NCI-H1092 treated with DMSO at 0.1 percent for 48 hours (cell line): ENCODE measurements around the gene ARVCF.

Source experiments
- DNase-seq: peaks from one replicate; lab custom pipeline; 2025; lab: John Stamatoyannopoulos, UW

ARVCF gene

DNA sequence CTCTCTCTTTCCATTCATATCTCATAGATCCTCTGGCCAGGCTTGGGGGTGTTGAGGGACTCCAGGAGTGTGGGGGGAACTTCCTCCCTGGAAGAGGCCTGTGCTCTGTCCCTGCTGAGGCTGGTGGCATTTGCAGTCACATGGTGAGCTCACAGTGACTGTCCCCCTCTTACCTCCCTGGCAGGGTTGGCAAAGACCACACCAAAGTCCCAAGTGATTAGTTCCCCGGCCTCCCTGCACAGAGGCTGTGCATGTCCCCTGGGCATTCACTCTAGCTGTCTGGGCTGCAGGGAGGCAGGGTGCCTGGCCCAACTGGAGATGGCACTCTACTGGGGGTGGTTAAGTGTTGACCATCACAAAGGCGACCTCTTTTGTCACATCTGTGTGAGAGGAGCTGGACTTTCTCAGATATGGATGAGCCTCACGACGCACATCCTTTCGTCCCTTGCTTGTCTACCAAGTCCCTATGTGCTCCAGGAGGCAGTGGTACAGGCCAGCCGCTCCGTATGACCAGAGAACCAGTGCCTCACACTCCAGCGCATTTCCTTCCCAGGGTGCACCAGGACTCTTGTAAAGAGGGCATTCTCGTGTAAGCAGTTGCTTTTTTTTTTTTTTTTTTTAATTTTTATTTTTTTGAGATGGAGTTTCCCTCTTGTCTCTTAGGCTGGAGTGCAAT, 13.1 kb upstream of the ARVCF start:
- DNase-seq = no peak

DNA sequence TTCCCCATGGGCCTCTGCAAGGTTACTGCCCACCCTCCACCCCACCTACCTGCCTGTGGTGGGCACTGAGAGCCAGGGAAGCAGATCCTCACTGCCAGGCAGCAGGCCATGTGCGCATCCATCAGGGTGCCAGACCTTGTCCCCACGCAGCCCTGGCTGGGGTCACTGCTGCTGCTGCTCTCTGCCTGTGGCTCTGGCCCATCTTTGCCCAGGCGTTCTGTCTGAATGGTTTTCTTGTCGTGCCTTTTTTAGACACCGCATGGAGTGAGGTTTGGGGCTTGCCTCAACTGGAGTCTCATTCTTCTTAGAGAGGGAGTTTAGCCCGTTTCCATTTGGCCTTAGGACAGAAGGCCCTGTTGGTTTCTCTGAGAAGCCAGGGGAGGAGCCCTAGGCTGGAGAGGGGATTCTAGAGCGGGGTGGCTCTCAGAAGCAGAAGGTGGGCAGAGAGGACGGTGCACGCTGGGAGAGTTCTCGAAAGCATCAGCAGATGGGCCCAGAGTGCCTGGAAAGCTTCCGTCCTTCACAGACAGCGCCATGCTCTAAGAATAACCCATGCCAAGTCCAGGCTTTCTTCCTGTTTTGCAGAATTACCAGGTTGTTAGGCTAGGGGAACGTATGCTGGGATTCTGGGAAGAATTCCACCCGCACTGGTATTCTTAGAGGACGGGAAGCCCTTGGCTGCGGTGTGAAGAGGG, 12.4 kb upstream of the ARVCF start:
- DNase-seq = no peak

DNA sequence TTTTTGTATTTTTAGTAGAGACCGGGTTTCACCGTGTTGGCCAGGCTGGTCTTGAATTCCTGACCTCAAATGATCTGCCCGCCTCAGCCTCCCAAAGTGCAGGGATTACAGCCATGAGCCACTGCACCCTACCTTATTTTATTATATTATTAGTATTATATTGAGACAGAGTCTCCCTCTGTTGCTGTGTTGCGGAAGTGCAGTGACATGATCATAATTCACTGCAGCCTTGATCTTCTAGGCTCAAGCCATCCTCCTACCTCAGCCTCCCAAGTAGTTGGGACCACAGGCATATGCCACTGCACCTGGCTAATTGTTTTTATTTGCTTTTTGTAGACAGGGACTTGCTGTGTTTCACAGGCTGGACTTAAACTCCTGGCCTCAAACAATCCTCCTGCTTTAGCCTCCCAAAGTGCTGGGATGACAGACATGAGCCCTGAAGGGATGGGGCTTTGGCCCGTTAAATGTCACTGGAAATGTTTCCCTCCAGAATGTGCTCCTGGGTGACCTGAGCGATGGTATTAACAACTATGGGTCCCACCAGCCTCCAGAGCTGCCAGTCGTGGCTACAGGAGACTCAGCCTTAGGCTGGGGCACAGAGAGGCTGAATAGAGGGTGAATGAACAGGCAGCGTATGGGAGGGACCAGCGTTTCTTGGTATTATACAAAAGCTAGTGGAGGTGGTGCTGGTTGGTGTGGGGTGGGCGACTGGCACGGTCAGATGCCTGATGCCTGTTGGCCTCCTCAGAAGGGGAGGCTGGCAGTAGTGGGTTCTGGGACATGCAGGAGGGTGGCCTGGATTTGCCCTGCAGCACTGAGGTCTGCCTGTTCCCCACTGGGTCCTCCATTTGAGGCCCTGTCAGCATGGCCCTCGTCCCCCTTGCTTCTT, 11.6 kb upstream of the ARVCF start:
- peak; percentile 16 for DNase-seq

DNA sequence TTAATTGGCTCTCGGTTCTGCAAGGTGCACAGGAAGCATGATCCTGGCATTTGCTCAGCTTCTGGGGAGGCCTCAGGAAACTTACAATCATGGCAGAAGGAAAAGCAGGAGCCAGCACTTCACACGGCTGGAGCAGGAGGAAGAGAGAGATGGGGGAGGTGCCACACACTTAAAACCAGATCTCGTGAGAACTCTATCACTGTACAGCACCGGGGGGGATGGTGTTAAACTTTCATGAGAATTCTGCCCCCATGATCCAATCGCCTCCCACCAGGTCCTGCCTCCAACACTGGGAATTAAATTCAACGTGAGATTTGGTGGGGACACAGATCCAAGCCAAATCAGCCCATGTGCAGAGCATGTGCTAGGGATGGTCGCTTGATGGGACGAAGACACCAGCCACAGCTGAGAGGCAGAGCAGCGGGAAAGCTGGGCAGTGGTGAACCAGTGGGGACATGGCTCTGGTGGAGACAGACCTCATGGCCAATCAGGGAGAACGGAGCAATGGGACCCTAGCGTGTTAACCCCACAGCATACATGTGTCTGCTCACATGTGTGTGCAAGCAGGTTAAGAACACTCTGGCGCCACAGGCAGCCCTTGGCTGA, 10.5 kb upstream of the ARVCF start:
- DNase-seq = no peak

DNA sequence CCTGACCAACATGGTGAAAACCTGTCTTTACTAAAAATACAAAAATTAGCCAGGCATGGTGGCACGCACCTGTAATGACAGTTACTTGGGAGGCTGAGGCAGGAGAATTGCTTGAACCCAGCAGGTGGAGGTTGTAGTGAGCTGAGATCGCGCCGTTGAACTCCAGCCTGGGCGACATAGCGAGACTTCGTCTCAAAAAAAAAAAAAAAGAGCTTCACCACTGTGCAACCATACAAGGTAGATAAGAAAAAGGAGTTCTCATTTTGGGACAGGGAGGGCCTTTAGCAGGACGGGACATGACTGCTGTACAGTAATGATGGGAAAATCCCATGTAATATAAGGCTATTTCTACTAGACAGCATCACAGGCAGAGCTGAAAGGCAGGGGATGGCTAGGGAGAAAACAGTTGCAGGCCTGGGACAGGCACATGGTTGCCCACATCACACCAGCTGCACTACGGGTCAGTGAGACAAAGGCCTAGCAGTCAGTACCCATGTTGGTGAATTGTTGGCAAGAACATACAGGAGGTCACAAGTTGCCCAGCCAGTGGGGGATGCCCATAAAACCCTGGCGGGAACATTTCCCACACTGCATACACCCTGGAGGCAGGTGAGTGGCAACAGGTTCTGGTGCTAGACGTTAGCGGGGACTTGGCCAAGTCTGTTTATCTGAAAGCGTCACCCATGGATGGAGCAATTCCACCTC, 9.7 kb upstream of the ARVCF start:
- DNase-seq = no peak

DNA sequence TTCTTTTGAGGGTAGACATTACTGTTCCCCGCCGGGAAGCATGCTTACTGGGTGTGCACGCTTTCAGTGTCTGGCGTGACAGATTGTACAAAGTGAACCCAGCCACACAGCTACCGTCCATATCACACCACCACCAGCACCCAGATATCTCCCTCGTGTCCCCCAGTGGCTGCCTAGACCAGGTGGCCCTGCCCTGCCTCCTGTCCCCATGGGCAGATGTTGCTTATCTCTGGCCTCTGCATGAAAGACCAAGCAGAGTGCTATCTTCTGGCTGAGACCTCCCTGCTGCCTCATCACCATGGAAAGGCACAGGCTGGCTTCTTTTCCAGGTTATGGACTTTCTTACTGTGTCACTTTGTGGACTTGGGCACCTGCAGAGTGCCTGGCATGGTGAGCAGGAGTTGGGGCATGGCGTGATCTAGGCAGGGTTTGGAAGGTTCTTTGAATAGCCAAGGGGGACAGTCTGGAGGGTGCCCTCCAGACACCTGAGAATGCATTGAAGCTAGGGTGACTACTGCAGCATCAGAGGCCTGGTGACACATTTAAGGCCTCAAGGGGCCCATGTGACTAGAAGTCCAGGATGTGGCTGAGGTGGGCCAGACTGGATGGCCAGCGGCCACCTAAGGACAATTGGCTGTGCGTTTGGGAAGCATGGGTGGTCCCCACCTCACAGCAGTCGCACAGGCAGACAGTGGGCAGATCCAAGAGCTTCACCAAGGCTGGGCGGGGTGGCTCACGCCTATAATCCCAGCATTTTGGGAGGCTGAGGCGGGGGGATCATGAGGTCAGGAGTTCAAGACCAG, 9.0 kb upstream of the ARVCF start:
- no peak for DNase-seq

DNA sequence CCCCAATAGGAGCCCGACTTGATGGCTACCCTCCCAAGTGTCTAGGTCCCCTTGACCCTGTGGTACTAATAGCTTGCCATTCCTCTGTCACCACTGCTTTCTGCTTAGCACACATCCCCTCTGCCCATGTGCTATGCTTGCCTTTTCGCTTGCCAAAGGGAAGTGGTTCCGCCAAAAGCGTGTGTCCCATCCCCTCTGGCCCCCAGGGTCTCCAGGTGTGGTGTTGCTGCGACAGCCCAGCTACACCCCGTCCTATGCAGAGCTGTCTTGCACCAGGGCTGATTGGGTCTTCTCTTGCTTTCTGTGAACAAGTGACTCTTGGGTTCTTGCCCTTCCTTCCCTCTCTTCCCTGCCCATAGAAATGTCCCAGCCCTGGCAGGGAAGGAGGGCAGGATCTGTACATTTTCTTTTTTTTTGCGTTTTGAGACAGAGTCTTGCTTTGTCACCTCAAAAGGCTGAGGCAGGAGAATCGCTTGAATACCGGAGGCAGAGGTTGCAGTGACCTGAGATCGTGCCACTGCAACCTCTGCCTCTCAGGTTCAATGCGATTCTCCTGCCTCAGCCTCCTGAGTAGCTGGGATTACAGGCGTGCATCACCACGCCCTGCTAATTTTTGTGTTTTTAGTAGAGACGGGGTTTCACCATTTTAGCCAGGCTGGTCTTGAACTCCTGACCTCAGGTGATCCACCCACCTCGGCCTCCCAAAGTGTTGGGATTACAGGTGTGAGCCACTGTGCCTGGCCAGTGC, 8.2 kb upstream of the ARVCF start:
- DNase-seq = no peak

DNA sequence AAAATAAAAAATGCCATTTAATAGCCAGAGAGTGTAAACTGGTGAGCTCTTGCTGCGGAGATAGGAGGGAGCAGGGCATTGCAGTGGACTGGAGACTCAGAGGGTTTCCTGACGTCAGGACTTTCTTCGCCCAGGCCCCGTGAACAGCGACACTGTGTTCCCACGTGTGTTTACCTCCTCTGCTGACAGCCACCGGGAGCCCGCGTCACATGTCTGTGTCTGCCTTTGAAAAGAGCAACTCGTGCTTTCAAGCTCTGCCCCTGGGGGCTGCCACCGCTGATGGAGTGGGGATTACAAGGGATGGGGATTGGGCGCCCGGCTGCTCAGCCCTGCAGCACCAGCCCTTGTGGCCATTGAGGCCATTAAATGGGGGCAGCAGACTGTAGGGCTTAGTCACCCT, 7.6 kb upstream of the ARVCF start:
- DNase-seq = no peak

DNA sequence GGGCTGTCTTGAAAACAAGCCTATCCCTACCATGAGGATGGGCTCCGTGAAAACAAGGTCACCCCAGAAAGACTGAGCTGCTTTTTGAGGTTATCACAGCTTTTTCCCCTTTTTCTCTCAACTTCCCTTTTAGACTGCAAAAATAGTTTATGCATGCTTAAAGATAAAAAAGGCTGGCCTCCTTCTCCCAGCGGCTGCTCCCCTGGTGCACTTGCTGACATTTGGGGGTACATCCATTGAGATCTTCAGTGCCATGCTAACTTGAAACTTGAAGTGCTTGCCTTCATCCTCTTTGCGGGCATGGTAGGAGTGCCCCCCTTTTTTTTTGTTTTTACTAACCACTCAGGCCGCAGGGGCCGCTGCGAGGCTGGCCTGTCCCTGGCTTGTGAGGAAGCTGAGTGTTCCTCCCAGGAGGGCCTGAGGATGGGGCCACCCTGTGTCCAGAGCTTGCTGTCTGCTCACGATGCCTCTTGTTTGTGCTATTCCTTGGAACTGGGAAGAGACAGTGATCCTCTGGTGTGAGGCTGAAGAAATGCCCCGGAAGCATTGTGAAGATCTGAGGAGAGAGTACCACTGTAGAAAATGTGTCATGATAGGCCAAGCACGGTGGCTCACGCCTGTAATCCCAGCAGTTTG, 6.5 kb upstream of the ARVCF start:
- no peak for DNase-seq

DNA sequence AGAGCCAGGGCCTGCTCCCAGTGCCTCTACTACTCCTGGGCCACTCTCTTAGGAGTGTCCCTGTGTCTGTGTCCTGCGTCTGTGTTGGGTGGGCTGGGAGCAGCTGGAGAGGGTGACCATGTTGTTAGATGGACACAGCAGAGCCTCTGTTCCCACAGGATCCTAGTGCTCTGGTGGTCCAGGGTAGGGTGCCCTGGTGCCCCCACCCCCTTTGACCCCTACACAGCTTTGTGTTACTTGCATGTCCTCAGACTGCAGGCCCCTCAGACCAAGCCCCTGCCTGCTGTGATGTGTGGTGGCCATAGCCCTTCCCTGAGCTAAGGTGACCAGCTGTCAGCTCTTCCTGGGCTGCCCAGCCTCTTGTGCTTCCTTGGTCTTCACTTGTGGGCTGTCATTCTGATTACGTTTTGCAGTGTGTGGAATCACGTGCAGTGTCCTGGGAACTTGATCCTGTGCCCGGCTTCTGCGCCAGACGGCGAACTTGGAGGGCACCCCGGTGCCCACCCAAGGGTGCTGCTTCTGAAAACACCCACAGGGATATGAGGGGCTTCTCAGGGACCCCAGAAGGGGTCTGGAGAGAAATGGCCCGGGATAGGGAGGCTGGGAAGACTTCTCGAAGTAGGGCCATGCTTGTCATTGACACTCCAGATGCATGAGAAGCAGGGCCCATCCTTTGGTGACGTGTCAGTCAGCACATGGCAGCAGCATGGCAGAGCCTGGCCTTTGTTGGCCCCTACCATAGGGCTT, 5.8 kb upstream of the ARVCF start:
- no peak for DNase-seq

DNA sequence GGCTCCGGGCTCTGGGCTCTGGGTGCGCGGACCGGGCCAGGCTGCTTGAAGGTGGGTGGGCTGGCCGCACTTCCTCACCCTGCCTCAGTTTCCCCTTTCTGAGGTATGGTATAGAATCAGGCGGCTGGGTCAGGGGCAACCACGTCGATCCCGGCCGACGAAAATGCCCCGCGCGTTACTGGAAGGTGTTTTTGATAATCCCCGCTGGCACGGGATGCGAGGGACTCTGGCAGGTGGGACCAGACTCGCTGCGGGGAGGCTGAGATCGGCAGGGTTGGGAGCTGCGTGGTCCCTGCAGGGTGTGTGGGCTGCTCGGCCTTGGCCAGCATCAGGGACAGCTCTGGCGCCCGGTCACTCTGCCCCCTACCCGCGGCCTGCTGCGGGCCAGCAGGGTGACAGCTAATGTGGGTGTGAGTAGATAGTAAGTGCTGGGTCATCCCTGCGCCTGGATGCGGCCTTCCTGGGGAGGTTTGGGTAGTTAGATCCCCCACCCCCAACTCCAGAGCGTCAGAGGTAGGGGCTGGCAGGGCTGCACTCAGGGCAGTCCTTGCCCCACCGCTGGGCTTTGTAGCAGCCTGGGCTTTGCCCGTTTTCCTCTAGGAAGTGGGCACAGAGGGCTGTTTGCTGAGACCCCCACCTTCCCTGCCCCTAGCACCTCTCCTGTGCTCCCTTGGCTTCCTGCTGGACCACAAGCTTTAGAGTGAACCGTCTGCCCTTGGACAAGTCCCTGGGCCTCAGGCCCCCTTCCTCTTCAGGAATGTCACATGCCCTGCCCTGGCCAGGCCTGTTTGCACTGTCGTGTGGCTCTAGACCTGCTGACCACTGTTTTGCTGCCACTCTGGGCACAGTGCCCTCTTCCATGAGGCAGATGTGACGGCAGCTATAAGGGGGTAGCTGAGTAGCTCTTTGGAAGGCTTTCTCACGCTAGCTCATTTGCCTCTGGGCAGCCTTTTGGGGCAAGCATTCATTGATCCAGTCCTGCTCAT, 4.9 kb upstream of the ARVCF start:
- DNase-seq = no peak

DNA sequence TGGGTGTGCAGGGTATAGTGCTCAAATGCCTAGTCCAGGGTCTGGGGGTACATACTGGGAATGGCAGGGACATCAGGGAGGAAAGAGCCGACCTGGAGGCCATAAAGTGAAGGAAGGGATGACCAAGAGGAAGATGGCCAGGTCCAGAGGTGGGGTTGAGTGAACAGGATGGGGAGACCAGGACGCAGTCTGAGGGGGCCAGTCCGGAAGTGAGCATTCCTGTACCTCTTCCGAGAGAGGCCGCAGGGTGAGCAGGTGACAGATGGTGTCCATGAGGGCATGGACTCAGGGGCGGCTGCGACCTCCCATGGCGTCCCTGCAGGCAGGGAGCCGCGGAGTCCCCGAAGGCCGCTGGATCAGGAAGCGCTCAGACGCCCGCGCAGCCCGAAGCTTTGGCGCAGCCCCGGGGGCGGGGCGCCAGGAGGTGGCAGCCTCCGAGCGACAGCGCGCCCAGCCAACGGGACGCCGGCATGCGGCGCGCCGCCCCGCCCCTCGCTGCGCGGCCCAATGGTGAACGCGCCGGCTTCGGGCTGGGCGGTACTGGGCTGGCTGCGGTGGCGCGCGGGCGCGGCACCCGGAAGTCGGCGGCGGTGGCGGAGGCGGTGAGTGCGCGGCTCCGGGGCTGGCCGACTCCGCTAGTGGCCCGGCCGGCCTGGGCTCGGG, 4.0 kb upstream of the ARVCF start, which contains the start of gene TANGO2:
TSS of gene TANGO2 (plus strand) at position 578 of the 663 bp plus-strand sequence. CDS start 15,689 bp downstream, outside the sequence.
- peak; percentile 90 for DNase-seq

DNA sequence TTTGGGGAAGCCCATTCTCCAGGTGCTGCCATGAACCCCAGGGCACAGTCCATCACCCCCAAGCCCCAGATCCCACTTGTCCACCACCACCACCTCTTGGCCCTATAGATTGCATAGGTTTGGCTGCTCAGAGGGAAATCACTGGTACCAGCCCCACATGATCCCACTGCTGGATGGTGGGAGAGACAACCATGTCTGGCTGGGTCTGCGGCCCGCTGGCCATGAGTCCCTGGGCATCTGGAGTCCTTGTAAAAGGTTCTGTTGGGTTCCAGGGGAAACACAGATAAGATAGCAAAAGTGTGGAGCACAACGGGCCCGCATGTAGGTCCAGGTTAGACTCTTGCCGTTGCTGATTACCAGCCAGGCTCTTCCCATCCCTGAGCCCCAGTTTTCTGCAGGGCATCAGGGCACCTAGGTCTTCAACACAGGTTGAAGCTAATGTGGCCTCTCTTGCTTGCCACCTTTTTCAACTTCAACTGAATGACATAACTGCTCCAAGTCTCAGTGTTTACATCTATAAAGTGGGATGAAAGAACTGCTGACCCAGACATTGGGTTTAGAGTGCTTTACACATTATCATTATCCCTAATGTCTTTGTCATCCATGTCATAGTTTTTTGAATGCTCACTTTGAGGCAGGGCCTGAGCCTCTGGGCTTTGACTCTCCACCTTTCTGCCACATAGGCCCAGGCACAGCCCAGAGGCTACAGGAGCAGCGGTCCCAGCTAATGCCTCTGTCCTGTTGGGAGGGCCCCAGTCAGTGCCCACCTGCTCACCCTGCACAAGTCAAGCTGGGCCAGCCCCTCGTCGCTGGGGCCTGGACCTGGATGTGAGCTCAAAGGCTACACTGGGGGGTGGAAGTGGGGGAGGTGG, 3.3 kb upstream of the ARVCF start:
- DNase-seq = no peak

DNA sequence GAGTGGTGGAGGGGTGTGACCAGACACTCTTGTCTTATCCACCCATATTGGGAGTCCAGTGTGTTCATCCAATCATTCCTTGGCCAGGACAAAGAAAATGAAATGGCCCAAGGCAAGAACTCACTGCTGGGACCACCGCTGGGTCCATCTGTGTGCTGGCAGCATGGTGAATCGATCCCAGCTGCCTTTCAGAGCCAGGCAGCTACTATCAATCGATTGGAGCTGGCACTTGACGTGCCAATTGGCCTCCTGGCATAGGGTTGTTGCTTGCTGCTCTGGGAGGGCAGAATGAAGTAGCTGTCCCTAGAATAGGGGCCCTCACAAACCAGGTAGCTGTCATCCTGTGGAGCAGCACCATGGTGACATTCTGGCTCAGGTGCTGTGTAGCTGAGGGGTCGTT, 1.4 kb upstream of the ARVCF start:
- no peak for DNase-seq

DNA sequence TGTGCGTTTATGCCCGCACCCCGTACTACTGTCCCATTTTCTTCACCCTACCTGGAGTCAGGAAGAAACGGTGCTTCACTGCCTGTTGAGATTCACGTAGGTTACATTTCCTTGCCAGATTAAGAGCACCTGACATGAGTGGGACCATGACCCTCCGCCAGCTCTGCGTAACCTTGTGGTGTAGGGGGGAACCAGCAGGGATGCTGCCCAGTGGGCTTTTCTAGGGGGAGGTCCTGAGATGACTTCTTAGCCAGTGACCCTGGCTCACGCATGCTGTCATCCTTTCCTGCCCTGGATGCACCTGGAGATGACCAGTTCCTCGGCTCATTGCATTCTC, 967 bp upstream of the ARVCF start:
- no peak for DNase-seq
